ENCODE measurements around the gene DACT3. TPM values are rescaled to one million over a fixed set of nuclear protein-coding genes. Genes with fewer than 3 reads are reported as not detected.
A peak's percentile ranks its signal among the peaks of the same experiment; 100 is the strongest.

Gene DACT3
- total and polyA plus RNA-seq, 2 of the 13 experiments (the other 11 are each of a cell fraction or from before 2014, with no cell fraction given): 0.04 TPM; not detected in 1

GRCh38 chr19:46661020-46661731, at the start of gene DACT3 (continued):
- no peak for TF ChIP-seq ZNF598 (CRISPR knock-in tag; IDR thresholded peaks at IDR 0.05; ENCODE audit: borderline replicate concordance)
- no peak for TF ChIP-seq ZNF646 (CRISPR knock-in tag; IDR thresholded peaks at IDR 0.05)
- no peak for TF ChIP-seq ZNF329 (CRISPR knock-in tag; IDR thresholded peaks at IDR 0.05; ENCODE audit: low read depth)
- no peak for TF ChIP-seq RAD21 (CRISPR knock-in tag; IDR thresholded peaks at IDR 0.05)
- TF ChIP-seq ZNF629 (CRISPR knock-in tag; conservative IDR thresholded peaks at IDR 0.05): peak; percentile 27; the same call in 1 of the 2 replicates
- no peak for TF ChIP-seq HBP1 (CRISPR knock-in tag; IDR thresholded peaks at IDR 0.05; ENCODE audit: low read depth)
- TF ChIP-seq RBM39 (IDR thresholded peaks at IDR 0.05; ENCODE audit: low read depth, low read length, poor library complexity, severe bottlenecking): no peak
- no peak for TF ChIP-seq NR3C1 (CRISPR knock-in tag; IDR thresholded peaks at IDR 0.05)
- TF ChIP-seq ZNF224 (CRISPR knock-in tag; IDR thresholded peaks at IDR 0.05): no peak
- no peak for TF ChIP-seq FOSL2 (CRISPR knock-in tag; IDR thresholded peaks at IDR 0.05)
- TF ChIP-seq MIXL1 (CRISPR knock-in tag; IDR thresholded peaks at IDR 0.05): 0 out of 2 replicates have a peak, but pooled peaks have one; percentile 9
- TF ChIP-seq ZNF253 (CRISPR knock-in tag; IDR thresholded peaks at IDR 0.05; ENCODE audit: borderline replicate concordance): no peak
- TF ChIP-seq UBTF (CRISPR knock-in tag; IDR thresholded peaks at IDR 0.05): no peak; the same call in 1 of the 2 replicates
- TF ChIP-seq ZNF451 (CRISPR knock-in tag; IDR thresholded peaks at IDR 0.05): no peak
- TF ChIP-seq ZKSCAN8 (CRISPR knock-in tag; IDR thresholded peaks at IDR 0.05; ENCODE audit: borderline replicate concordance): no peak
- peak; percentile 2; the same call in 1 of the 2 replicates for TF ChIP-seq CTCF (CRISPR knock-in tag; IDR thresholded peaks at IDR 0.05)

Measured in HepG2 (cell line).